ENCODE results near the gene SSH2. TPM values are rescaled to one million over a fixed set of nuclear protein-coding genes. Genes with fewer than 3 reads are reported as not detected.

SSH2 gene
- total RNA-seq, 1 experiment from 2014 or later, result 8.3 TPM

GRCh38 chr17:29612404-29613280, 317.4 kb downstream of the SSH2 start:
- DNase-seq (ENCODE audit: low spot score), result no peak

- no peak for DNase-seq (ENCODE audit: low spot score)
Measured at GRCh38 chr17:29612094-29612403, 318.0 kb downstream of the SSH2 start.

DNA sequence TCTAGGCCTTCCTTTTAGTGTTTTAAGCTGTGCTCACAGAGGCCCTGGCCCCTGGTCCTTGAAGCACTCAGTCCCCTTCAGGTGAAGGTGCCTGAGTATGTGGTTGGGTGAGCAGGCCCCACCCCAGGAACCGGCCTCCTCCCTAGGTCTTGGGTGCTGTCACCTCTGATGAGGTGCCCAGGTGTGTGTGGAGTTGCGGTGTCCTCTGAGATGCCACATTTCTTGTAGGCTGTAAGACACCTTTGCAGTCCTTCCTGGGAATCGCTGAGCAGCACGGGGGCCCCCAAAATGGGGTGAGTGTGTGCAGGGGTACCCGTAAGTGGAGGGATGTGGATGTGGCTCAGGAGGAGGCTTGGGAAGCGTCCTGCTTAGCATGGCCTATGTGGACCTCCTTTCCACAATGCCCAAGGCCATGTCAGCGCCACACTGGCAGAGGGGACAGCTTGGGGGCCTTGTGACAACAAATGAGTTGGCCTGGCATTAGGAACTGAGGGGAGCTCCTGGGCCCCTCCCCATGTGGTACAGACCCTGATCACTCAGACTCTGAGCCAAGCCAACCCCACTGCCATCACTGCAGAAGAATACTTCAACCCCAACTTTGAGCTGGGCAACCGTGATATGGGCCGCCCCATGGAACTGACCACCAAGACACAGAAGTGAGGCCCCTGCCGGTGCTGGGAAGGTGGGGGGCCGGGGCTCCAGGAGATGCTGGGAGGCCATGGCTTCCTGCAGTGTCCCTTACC, 318.5 kb downstream of the SSH2 start:
- DNase-seq (ENCODE audit: low spot score), result no peak

DNA sequence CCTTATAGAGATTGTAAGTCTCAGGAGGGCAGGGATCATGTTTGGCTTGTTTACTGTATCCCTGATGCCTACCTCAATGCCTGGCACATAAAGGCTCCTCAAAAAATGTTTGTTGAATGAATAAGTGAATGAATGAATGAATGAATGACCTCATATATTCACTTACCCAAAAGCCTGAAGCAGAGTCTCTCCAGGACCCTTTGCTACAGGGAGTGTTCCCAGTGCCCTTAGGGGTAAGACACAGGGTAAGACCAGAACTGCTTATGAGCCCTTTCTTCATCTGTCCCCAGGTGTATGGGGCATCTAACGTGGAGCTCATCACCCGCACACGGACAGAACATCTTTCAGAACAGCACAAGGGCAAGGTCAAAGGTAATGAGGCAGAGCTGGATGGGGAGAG, 319.6 kb downstream of the SSH2 start:
- DNase-seq (ENCODE audit: low spot score), result no peak

GRCh38 chr17:29608986-29609385, 321.0 kb downstream of the SSH2 start:
- no peak for DNase-seq (ENCODE audit: low spot score)

DNA sequence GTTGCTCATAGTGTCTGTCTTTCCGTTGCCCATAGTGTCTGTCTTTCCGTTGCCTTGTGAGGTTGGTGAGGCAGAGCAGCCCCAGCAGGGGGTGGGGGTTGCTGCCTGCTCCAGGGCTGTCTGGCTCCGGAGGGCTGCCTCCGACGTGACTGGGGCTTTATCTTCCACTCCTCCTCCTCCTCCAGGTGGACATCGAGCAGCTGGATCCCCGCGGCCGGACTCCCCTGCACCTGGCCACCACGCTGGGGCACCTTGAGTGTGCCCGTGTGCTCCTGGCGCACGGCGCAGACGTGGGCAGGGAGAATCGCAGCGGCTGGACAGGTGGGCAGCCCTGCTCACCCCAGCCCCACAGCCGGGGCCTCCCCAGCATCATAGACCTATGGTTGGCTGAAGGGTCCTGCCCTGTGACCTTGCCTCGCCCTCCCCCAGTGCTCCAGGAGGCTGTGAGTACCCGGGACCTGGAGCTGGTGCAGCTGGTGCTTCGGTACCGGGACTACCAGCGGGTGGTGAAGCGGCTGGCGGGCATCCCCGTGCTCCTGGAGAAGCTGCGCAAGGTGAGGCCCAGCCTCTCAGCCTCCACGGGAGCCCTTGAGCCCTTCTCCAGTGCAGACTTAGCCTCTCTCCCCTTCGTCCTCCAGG, 322.4 kb downstream of the SSH2 start:
- DNase-seq (ENCODE audit: low spot score), result no peak

GRCh38 chr17:29603109-29603674, 326.8 kb downstream of the SSH2 start:
- no peak for DNase-seq (ENCODE audit: low spot score)

DNA sequence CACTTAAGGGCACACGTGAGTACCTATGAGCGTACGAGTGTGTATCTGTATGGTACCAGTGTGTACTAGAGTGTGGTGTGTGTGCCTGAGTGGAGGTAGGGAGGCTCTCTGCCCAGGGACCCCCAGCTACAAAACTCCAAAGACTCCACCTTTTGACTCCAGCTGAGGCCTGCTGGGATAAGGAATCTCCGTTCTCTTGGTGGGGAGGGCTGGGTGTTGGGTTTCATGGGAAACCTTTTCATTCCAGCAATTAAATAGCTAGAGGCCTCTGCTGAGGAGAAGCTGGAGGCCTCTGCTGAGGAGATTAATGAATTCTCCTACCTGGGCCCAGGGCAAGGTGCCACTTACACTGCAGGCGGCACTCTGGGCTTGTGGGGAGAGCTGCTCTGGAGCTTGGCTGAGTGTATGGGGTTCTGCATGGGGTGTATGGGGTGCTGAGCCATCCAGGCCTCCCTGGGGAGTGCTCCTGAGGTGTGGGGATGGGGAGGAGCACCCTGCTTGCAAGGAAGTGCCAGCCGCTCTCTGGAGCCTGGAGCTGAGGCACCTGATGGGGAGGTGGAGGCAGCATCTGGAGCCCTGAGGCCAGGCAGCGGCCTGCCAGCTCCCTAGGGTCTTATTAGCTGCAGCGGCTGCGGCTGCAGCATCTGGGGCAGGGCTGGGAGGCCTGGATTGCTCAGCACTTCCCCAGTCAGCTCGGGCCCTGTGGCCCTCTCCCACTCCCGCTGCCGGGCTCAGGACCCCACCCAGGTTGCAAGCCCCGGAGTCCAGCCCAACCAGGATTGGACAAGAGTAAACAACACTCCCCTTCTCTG, 332.5 kb downstream of the SSH2 start:
- no peak for DNase-seq (ENCODE audit: low spot score)

DNA sequence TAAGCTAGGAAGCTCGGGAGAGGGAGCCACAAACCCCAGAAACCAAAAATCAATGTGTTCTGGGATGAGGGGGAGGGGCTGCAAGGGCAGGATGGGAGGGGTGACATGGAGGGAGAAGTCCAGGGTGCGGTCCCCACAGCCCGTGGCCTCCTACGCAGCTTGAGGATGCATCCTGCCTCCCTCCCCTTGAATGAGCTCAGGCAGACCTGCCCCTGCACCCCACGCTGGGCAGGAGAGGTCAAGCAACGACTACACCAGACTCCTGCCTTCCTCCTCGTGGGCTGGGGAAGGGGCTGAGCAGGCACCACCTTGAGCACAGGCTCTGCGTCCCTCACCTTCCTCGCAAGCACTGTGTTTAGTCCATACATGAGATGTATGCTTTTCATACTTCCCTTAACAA, 333.2 kb downstream of the SSH2 start:
- no peak for DNase-seq (ENCODE audit: low spot score)

DNA sequence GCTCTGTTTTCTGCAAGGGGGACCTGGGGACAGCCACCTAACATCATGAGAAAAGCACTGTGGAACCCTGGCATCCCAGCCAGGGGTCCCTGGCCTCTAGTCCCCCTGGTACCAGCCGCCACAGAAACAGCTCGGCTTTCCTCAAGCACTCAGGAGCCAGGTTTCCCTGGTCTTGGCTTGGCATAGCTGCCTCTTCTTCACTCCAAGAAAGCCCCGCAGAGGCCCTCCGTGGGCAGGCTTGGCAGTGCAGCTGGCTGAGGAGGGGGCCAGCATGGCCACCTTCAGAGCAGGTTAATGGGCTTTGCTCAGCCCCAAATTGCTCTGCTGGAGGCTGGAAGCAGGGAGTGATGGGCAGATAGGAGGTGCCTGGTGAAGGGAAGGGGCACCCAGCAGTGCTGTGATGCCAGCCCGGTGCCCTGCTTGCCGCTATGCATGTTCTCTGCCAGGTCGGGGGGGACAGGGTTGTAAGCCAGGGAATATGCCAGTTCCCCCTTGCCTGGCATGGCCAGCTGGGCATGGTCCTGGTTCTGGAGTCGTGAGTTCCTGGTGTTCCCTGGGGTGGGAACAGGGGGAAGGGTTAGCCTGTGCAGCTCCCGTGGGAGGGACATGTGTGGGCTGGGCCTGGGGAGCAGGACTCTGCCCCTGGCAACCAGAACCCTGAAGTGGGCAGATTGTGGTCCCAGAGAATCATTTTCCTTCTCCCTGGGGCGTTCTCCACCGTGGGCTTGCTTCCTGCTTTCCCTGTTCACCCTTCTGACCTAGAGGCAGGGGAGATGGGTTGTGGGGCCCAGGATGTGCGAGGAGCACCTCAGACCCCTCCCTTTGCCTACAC, 333.9 kb downstream of the SSH2 start:
- DNase-seq (ENCODE audit: low spot score), result no peak

DNA sequence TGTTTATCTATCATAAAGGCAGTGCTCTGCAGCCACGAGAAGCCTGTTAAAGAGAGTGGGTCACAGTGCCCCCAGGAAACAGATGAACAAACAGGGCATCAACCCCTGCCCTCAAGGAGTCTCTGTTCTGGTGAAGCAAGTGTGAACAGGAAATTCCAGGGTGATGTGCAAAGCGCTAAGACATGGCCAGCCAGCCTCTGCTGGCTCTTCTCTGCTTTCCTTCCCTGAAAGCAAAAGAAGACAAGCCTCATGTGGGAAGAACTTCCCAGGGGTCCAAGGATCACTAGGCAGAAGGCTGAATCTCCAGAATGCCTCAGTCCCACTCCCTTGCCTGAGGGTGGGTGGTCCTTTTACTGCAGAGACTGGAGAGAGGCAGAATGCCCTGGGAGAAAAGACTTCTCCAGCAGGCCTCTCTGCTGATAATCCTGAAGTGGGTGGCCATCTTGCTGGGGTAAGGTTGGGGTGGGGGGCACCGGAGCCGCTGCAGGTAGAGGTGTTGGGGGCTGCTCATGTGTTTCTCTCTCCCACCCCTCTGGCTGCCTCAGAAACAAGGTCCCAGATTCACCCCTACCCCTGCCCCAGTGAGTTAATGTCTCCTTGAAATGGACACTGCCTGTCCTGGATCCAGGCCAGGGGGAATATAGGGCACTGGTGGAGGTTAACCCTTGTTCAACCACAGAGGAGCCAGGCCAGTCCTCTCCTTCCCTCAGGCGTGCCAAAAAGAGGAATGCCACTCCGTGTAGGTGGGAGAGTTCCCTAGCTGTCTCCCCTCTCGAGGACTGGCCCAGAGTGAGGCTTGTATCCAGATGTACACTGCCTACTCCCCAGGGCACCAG, 334.7 kb downstream of the SSH2 start:
- DNase-seq (ENCODE audit: low spot score), result no peak

DNA sequence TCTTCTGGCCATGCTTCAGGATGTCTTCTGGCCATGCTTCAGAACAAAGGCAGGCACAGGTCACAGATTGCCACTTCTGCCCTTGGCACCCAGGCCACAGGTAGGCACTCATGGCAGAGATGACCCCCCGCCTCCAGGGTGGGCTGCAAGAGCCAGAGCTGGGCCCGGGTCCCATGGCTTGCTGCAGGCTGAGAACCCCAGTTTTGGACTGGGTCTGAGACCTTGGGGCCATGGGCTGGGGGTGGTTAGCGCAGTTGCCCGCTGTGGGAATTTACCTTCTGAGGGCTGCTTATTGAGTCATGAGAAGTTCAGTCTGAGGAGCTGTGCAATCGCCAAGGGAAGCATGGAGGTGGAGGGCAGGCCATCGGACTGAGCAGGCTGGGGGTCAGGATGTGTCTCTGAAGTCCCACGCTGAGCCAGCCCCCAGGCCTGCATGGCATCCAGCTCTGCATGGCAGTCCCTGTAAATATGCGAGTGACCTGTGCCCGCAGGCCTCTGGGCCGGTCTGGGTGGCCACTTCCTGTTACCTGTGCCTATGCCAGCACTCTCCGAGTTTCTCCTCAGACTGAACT, 335.4 kb downstream of the SSH2 start:
- no peak for DNase-seq (ENCODE audit: low spot score)

GRCh38 chr17:29593591-29594518, 336.2 kb downstream of the SSH2 start:
- DNase-seq (ENCODE audit: low spot score), result peak; percentile 45

- peak; percentile 13 for DNase-seq (ENCODE audit: low spot score)
Measured at GRCh38 chr17:29592850-29593551, 337.0 kb downstream of the SSH2 start, which contains the start of gene ANKRD13B. ANKRD13B (plus strand) TSS chr17:29593132; CDS start chr17:29593622, 490 bp downstream.

DNA sequence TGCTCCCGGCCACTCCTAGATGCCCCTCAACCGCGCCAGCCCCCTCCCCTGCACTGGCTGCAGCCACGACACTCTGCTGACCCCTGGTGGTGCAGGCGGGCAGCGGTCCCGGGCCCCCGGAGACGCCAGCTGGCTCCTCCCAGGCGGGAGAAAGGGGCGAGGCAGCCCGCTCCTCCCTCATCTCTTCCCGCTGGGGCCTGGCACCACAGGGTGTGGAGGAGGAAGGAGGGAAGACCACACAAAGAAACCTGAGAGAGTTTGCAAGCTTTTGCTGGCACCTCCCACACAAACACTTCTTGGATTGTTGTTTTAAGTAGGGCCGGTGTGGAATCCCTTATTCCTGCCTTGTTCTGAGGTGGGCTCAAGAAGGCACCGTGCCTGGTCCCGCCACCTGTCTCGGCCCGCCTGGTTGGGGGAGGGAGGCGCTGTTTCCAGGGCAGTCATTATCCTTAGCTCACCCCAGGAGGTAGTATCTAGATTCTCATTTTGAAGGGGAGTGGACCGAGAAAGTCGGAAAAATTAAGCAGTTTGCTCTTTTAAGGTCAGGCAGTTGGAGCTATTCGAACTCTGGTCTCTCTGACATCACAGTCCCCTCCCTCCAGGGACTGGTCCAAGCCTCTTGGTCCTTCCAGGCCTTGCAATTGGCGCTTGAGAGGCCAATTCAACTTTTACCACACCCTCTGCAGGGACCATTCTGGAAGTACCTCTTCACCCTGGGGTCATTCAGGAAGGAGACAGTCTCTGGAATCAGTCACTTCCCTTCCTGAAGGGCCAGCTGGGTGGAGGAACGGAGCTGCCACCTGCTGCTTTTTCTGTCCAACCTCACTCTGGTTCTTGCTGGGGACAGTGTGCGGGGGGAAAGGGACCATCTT, 338.1 kb downstream of the SSH2 start:
- DNase-seq (ENCODE audit: low spot score), result peak; percentile 90

- no peak for DNase-seq (ENCODE audit: low spot score)
Measured at GRCh38 chr17:29591146-29591736, 338.8 kb downstream of the SSH2 start.
